Tibial artery (tissue), 4 donors: ENCODE measurements around the gene CASZ1.

Source experiments
- DNase-seq, 2 donors: peaks; one replicate each; pipeline ENCODE4 v3.0.0-alpha.2; 2019
- H3K27ac ChIP-seq, 2 donors: fragments of 200-600 bp; sonication (generic) in 1 of 2; 1 replicate in 1 of 2; 2 replicates in 1 of 2; pipeline ENCODE4 v1.5.1; 2018 to 2019; ENCODE audit warnings: mild to moderate bottlenecking in 1 of 2
- H3K27me3 ChIP-seq, 2 donors: fragments of 200-600 bp; sonication (generic) in 1 of 2; one replicate each; pipeline versions ENCODE4 v1.5.1 to v1.6.0; 2016 to 2019
- H3K36me3 ChIP-seq, 3 donors: fragments of 200-600 bp; sonication (generic) in 2 of 3; one replicate each; pipeline ENCODE4 v1.5.1; 2016 to 2019; ENCODE audit warnings: mild to moderate bottlenecking in 2 of 3
- H3K4me1 ChIP-seq, 4 donors: fragments of 200-600 bp; sonication (generic) in 2 of 4; 1 replicate in 3 of 4; 2 replicates in 1 of 4; pipeline ENCODE4 v1.5.1; 2016 to 2019
- H3K4me3 ChIP-seq, 2 donors: fragments of 200-600 bp; sonication (generic) in 1 of 2; 1 replicate in 1 of 2; 2 replicates in 1 of 2; pipeline ENCODE4 v1.5.1; 2018 to 2019; ENCODE audit warnings: mild to moderate bottlenecking in 2 of 2
- H3K9me3 ChIP-seq, 3 donors: fragments of 200-600 bp; sonication (generic) in 1 of 3; one replicate each; pipeline ENCODE4 v1.5.1; 2016 to 2019
- intact Hi-C: fragments of 100-400 bp; cut with DNase I; formaldehyde crosslinking; loops from one replicate; pipeline ENCODE4 v1.15.0; 2023; ENCODE audit warnings: low total_unique reads
- TF ChIP-seq, protein P1 (sequence below), 2 experiments: fragments of 200-600 bp in 1 of 2; fragments of 450-650 bp in 1 of 2; IDR thresholded peaks; one replicate each; pipeline ENCODE4 v1.5.1; 2017 to 2019; ENCODE audit warnings: antibody characterized with exemption in 2 of 2, mild to moderate bottlenecking in 1 of 2, moderate library complexity in 1 of 2

The CASZ1 gene

DNA sequence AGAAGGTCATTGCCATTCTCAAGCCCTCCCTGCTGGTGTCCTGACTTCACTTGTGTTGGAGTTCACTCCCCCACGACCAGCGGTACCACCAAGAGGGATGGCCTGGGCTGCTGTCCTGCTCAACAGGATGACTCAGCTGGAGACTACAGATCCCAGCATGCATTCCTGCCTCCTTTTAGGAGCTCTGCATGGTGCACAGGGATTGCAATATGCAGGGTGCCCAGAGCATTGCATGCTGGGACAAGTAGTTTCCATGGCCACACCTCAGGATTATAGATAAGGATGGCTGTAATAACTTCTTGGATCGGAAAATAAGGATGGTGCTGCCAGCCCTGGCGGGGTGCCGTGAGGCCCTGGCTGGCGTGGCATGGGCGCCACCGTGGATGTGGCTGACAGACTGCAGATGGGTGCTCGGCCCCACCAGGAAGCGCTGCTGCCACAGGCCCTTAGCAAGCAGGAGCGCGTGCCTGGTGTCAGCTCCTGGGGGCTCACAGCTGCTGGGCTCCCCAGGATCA is 150.0 kb downstream of the CASZ1 start:
- intact Hi-C loops, result no loop called here

DNA sequence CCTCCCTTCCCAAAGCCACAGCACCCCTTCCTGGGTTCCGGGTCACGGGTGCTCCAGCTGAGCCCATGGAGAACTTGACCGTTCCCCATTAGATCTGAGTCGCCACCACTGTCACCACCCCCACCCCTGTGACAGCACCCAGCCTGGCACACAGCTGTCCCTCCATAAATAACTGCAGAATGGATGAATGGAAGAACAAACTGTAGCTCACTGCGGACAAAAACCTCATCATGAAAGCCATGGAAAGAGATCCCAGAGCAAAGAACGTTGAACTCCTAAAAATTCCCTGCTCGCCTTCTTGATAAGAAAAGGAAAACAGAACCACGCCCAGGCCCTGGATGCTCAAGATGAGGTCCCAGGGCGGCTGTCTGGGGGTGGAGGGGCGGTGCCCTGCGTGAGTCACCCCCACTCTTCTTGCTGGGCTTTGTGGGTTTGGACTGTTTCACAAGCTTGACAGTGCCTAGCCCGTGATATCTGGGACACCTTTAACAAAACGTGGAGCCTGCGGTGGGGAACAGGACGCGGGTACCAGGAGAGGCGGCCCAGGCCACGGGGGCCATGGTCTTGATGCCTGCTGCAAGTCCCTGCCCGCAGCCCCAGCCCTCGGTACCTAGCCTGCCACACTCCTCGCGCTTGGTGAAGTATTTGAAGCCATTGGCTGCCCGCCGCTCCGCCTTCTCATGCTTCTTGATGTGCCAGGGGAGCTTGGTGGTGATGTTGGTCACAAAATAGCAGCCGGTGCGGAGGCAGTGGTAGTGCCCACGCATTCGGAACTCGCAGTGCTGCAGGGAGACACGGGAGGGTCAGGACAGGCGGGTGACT is 151.9 kb downstream of the CASZ1 start:
- H3K4me1 ChIP-seq, result peaks cover 0 to 21% (median 14%) of the 10 kb centered on the region in 4 donors
- intact Hi-C loops, result no loop called here
- TF ChIP-seq, protein P1, sequence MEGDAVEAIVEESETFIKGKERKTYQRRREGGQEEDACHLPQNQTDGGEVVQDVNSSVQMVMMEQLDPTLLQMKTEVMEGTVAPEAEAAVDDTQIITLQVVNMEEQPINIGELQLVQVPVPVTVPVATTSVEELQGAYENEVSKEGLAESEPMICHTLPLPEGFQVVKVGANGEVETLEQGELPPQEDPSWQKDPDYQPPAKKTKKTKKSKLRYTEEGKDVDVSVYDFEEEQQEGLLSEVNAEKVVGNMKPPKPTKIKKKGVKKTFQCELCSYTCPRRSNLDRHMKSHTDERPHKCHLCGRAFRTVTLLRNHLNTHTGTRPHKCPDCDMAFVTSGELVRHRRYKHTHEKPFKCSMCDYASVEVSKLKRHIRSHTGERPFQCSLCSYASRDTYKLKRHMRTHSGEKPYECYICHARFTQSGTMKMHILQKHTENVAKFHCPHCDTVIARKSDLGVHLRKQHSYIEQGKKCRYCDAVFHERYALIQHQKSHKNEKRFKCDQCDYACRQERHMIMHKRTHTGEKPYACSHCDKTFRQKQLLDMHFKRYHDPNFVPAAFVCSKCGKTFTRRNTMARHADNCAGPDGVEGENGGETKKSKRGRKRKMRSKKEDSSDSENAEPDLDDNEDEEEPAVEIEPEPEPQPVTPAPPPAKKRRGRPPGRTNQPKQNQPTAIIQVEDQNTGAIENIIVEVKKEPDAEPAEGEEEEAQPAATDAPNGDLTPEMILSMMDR (IDR thresholded peaks at IDR 0.05), result no peak
- DNase-seq, result no peak
- H3K9me3 ChIP-seq, result no peaks in the 10 kb centered on the region
- H3K27ac ChIP-seq, result no peak overlapping the region
- no peak overlapping the region for H3K4me3 ChIP-seq
- peaks cover 23 to 93% (median 24%) of the 10 kb centered on the region in 3 donors for H3K36me3 ChIP-seq
- H3K27me3 ChIP-seq, result no peaks in the 10 kb centered on the region

More for the DNA sequence above, 150.0 kb downstream of the CASZ1 start:
- no peak for DNase-seq
- Histone ChIP-seq H3K4me1 (peaks cover 0 to 6% (median 3%) of the 10 kb centered on the region in 4 donors), H3K36me3 (peaks cover 19 to 99% (median 28%) of the 10 kb centered on the region in 3 donors), H3K27ac (no peak overlapping the region), H3K9me3 (no peaks in the 10 kb centered on the region), H3K4me3 (no peak overlapping the region), H3K27me3 (no peaks in the 10 kb centered on the region)
- TF ChIP-seq, protein P1 (IDR thresholded peaks at IDR 0.05), result no peak

DNA sequence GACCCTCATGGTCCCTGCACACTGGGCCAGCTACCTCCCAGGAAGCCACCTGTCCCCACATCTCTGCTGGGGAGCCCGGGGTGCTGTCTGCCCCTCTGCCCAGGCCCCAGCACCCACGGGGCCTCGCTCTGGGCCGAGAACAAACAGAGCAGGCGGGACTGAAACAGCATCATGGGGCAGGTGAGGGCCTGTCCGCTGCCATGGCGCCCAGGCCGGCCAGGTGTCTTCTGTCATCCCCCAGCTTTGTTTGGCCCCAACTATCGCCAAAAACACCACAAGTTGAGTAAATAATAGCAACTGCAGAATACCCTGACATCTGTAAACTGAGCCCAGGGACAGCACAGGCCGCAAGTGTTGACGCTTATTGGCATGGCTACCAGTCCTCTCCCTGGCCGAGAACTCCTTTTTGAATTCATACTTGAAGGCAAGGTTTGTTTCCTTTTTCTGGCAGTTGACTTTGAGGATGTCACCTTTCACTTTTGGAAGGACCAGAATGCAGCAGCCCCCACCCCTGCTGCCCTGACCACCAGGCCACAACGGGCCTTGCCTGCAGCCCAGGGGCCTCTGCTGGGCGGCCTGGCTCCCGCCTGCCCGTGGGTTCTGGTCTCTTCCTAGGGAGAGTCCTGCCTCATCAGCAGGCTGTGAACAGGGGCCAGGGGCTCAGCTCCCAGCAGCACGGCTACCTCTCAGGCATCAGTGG is 152.7 kb downstream of the CASZ1 start:
- Histone ChIP-seq H3K4me3 (no peak overlapping the region), H3K27ac (no peak overlapping the region), H3K27me3 (no peaks in the 10 kb centered on the region), H3K36me3 (peaks cover 23 to 89% (median 26%) of the 10 kb centered on the region in 3 donors), H3K9me3 (no peaks in the 10 kb centered on the region), H3K4me1 (peaks cover 0 to 21% (median 14%) of the 10 kb centered on the region in 4 donors)
- no peak for DNase-seq
- TF ChIP-seq, protein P1 (IDR thresholded peaks at IDR 0.05), result no peak
- intact Hi-C loops, result no loop called here

DNA sequence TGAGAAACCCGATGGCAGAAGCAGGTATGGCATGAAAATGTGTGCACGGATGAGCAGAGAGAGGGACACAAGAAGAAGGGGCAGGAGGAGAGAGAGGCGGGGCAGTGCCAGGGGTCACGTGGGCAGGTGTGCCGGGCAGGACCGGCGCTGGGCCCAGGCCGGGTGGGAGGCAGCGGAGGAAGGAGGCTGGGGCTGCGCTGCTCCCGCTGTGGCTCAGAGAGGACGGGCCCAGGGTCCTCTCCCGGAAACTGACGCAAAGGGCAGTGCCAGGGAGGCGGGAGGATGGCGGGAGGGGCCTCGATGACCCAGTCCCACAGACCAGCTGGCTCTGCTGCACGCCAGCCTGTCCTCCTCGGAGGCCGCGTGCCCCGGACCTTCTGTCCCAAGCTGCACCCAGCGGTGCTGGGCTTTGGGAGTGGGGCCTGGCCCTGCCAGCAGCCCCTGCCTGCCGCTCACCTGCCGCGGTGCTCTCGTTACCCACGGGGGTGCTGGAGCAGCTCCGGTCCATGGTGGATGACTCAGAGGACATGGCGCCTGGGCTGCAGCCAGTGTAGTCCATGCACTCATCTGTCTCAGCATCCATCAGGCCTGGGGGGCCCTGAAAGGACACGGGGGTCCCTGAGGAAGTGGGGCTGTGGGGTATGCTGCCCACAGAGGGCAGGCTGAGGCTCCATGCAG is 153.9 kb downstream of the CASZ1 start:
- no peak for DNase-seq
- H3K27me3 ChIP-seq, result no peaks in the 10 kb centered on the region
- intact Hi-C loops, result no loop called here
- TF ChIP-seq, protein P1 (IDR thresholded peaks at IDR 0.05), result no peak
- peaks cover 0 to 27% (median 17%) of the 10 kb centered on the region in 4 donors for H3K4me1 ChIP-seq
- H3K27ac ChIP-seq, result no peak overlapping the region
- no peak overlapping the region for H3K4me3 ChIP-seq
- no peaks in the 10 kb centered on the region for H3K9me3 ChIP-seq
- H3K36me3 ChIP-seq, result peaks cover 21 to 84% (median 26%) of the 10 kb centered on the region in 3 donors

DNA sequence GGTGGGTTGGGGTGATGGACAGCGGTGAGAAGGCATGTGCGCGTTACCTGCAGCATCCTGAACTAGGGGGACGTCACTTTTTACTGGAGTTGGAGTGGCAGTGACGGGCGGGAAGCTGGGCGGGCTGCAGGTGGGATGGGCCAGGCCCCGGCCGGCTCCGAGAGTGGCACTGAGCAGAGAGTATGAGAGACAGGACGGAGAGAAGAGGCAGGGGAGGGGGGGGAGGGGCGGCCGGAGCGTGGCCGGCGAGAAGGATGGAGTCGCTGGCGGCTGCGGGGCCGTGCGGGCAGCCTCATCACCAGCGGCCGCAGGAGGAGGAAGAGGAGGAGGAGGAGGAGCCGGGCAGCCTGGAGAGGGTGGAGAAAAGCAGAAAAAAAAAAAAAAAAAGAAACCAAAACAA is 154.5 kb downstream of the CASZ1 start:
- DNase-seq, result no peak
- Histone ChIP-seq H3K27me3 (no peaks in the 10 kb centered on the region), H3K4me1 (peaks cover 0 to 33% (median 20%) of the 10 kb centered on the region in 4 donors), H3K27ac (peak overlapping the region; percentile 65 to 73), H3K36me3 (peaks cover 21 to 78% (median 26%) of the 10 kb centered on the region in 3 donors), H3K4me3 (no peak overlapping the region), H3K9me3 (no peaks in the 10 kb centered on the region)
- intact Hi-C loops, result no loop called here
- TF ChIP-seq, protein P1 (IDR thresholded peaks at IDR 0.05), result no peak
